Measurements from ENCODE around the gene ALKBH3.

GRCh38 chr11:43879789-43880639 is 617 bp upstream of the ALKBH3 start:
- TF ChIP-seq CTCF (IDR thresholded peaks at IDR 0.05) (no peak), POLR2A (IDR thresholded peaks at IDR 0.05) (no peak)

All from upper lobe of left lung (tissue), 4 donors.